ELF-1 (cell line): ENCODE measurements around the gene SRI.
"Not testable (repeated sequence)": the region's sequence is repeated elsewhere in the genome, so short reads cannot be mapped to it uniquely, and the experiment has no call there.

ENCODE experiments used
- DNase-seq: peaks from one replicate; pipeline ENCODE4 v3.0.0-alpha.2; 2016; ENCODE audit warnings: low read depth, low spot score

SRI gene, protein sequence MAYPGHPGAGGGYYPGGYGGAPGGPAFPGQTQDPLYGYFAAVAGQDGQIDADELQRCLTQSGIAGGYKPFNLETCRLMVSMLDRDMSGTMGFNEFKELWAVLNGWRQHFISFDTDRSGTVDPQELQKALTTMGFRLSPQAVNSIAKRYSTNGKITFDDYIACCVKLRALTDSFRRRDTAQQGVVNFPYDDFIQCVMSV

DNA sequence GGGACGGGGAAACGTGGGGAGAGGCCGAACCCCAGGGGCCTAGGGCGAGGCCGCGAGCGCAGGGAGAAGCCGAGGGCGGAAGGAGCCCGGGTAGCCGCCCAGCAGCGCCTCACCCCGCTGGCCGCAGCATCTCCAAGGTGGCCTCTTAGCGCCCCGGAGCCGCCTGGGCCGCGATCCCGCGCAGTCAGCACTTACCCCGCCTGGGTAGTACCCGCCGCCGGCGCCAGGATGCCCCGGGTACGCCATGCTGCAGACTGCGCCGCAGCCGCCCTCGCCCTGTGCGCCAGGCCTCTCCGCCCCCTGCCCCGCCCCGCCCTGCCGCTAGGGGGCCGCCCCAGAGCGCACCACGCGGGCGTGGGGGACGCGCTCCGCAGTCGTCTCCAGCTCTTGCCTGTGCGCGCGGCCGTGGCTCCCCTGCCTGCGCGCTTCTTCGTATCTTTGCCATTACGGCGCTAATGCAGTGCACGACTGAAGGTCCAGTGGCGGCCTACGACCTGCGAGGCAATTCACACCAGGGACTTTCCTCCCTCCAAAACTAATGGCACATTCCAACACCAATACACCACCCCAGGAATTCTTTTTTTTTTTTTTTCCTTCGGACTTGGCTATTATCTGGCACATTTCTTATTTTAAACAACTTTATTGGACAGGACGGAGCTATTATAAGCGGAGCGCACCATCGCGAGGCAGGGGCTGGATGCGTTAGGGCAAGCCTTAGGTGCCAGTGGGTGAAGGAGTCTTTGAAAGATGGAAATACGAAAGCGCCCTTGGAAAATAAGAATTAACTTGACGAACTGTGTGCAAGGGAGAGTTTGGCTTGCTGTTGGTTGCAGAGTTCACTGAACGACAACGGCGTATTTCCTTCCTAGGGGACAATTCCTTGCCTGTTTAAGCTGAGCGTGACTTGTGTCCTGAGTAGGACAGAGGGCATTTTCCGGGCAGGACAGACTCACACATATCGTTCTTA lies at the start of gene SRI:
SRI (minus strand) TSS at position 258 of the 967 bp plus-strand sequence; CDS start at position 246, 12 bp downstream.
- DNase-seq: peak; percentile 83

GRCh38 chr7:88269586-88269985 lies 49.7 kb upstream of the SRI start:
- no peak for DNase-seq

- no peak for DNase-seq
These were observed 49.0 kb upstream of the SRI start for GRCh38 chr7:88268858-88269257.

DNA sequence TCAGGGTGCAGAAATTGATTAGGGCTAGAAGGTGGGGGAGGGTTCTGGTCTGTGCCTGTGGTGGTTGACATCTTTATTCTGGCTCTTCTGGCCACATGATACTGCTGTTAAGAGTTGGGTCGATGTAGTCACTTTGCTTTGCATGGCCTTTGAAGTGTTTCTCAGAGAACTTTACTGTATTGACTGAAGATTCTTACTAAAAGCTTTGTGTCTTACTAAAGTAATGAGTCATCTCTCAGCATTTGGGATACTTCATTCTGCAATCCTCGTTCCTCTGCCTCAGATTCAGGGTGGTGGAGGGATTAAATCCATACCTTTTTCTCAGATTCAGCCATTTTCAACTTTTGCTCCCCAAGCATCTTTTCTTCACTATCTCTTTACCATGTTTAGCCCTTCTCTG lies 48.2 kb upstream of the SRI start:
- DNase-seq: no peak

DNA sequence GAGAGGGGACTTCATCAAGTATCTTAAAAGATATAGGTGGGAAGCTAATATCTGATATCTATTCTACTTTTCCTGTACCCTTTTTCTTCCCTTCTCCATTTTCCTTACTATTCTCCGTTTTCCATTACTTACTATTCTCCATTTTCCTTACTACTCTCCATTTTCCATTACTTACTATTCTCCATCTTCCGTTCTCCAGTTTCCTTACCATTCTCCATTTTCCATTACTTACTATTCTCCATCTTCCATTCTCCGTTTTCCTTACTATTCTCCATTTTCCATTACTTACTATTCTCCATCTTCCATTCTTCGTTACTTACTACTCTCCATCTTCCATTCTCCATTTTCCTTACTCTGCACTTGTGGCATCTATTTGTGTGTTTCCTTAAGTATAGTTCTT lies 47.6 kb upstream of the SRI start:
- no peak for DNase-seq

- not testable (repeated sequence) for DNase-seq
These were observed 45.1 kb upstream of the SRI start for GRCh38 chr7:88264987-88265386.

DNA sequence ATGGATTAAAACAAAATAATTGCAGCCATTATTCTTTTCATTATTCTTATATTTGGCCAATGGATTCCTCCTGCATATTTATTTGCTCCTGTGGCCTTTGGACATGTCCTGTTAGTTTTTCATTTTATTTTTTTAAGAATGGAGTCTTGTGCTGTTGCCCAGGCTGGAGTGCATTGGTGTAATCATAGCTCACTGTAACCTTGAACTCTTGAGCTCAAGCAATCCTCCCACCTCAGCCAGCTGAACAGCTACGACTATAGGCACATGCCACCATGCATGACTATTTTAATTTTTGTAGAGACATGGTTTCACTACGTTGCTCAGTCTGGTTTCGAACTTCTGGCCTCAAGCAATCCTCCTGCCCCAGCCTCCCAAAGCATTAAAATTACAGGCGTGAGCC lies 42.7 kb upstream of the SRI start:
- DNase-seq: no peak

GRCh38 chr7:88260719-88261118 lies 40.9 kb upstream of the SRI start:
- DNase-seq: no peak

DNA sequence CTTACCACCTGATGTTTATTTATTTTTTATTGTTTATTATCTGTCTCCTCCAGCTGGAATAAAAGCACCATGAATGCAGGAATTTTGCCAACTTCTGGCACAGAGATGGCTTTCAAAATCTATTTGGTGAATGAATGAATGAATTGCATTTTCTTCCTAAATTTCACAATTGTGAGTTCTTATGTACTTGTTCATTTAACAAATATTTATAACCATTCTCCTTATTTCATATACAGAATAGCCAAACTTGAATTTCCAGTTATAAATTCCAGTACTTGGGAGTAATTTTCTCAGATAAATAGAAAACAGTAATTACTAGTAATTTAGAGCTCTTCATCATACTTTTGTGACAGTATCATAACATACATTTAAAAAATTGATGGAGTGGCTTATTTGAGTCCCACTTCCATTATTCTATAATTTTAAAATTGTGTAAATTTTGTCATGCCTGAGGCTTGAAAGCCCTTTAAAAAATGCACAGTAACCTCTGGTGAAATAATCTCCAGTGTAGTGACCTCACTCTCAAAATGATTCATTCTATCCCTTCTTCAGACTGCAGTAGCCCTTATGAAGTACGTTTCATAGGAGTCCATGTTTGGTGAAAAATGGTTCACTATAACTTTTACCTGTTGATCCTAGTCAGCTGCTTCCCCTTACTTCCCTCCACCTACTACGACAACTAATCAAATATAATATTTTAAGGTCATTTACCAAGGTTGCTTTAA lies 40.0 kb upstream of the SRI start:
- no peak for DNase-seq

- DNase-seq: not testable (repeated sequence)
These were observed 38.5 kb upstream of the SRI start for GRCh38 chr7:88258296-88258695.

GRCh38 chr7:88256906-88257305 lies 37.1 kb upstream of the SRI start:
- no peak for DNase-seq

DNA sequence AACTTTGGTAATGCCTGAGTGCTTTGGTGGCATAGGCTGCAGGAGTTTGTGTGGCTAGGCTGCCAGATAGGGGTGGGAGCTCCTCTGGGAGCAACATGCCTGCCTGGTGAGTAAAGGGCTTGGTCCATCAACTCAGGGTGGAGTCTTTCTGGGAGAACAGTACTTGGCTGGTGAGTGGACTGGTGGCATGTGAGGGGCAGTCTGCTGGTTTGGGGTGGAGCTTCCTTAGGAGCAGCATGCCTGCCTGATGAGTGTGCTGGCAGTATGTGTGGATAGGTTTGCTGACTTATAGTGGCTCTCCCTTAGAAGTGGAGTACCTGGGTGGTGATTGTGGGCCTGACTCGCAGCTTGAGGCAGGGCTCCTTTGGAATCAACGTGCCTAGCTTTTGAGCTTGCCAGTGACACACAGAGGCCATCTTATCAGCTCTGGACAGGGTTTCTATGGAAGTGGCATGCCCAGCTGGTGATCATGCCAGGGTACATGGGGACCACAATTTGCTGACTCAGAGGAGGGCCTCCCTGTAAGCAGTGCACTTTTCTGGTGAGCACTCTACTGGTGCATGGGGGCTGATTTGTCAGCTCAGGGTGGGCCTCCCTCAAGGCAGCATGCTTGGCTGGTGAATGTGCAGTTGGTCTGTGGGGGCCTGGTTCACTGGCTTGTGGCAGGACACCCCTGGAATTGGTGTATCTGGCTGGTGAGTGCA lies 35.0 kb upstream of the SRI start:
- DNase-seq: no peak

DNA sequence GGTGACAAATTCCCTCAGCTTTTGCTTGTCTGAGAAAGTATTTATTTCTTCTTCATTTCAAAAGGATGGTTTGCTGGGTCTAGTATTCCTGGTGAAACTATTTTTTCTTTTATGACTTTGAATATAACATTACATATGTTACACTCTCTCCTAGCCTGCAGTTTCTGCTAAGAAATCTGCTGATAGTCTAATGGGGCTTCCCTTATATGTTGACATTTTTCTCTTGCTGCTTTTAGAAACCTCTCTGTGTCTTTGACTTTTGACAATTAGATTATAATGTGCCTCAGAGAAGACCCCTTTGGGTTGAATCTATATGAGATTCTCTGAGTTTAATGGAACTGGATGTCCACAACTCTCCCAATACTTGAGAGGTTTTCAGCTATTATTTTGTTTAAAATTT lies 33.8 kb upstream of the SRI start:
- DNase-seq: no peak

DNA sequence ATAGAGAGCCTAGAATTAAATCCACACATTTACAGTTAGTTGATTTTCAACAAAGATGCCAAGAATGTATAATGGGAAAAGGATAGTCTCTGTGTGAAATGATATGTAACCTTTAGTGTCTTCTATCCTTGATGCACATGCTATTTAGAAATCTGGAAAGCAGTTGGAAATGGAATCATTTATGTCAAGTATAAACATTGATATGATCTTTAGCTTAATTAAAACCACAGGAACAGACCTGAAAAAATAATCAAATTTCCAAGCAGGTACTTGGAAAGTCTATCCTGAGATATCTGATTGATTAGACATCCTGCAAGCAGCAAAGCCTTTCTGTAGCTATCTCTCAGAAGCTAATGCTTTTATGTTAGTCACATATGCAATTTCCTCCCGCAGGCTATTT lies 24.4 kb upstream of the SRI start:
- DNase-seq: no peak

GRCh38 chr7:88243345-88243909 lies 23.6 kb upstream of the SRI start:
- DNase-seq: peak; percentile 14

DNA sequence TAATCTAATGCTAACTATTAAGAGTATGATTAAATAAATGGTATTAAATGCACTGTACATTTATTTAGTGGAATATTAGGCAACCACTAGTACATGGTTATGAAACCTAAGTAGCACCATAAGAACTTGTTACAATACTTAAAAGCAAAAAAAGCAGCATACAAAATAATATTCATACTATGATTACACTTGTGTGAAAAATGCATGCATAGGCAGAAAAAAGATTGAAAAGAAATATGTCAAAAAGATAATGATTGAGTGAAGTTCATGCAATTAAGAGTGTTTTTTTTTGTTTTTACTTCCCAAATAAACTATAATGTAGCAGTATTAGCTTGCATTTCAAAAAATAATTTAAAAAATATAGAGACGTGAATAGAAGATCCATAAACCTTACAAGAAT lies 20.0 kb upstream of the SRI start:
- no peak for DNase-seq

- DNase-seq: no peak
These were observed 14.0 kb upstream of the SRI start for GRCh38 chr7:88233828-88234227.

DNA sequence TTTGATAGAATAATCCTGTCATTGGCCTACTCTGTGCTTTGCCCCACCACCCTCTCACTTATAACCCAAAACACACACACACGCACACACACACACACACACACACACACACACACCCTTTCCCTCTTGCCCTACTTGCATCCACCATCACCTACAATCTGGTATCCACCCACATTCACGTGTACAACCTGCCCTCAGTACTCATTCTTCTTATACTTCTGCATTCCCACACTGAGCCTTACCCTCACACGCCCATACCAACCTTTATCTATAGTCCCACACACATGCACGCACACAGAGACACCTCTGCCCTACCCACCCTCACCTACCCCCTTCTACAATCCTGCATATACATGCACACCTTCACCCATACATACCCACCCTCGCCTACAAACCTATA lies 10.8 kb upstream of the SRI start:
- DNase-seq: no peak

GRCh38 chr7:88229302-88229995 lies 9.6 kb upstream of the SRI start:
- no peak for DNase-seq

DNA sequence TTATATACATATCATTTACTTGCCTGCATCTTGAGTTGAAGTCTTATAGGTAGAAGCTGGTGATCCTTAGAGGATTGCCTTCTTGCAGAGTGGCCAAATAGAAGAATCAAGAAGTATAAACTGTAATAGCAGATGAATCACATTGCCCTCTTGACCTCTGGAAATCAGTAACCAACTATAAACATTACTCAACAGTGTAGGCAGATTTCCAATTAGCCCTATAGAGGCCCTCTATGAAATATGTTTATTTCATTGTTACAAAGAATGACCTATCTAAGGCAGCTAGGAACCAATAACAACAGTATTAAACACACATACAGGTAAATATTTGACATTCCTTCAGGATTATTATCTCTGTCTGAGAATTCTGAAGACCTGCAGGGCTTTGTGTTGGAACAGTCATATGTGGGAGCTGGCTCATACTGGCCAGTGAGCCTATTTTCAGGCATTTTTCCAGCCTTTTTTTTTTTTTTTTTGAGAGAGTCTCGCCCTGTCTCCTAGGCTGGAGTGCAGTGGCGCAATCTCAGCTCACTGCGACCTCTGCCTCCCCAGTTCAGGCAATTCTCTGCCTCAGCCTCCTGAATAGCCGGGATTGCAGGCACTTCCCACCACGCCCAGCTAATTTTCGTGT lies 7.2 kb upstream of the SRI start:
- no peak for DNase-seq
